Fibroblast of lung (primary cell): ENCODE measurements around the gene CTTN.

ENCODE experiments used
- EZH2 ChIP-seq: IDR thresholded peaks from 2 replicates; pipeline ENCODE4 v1.5.1; 2012; ENCODE audit warnings: low read length, control low read depth, mild to moderate bottlenecking; ENCODE audit errors: missing control alignments
- TF ChIP-seq, protein P1 (sequence below), 2 donors: IDR thresholded peaks in 1 of 2; conservative IDR thresholded peaks in 1 of 2; 1 replicate in 1 of 2; 2 replicates in 1 of 2; pipeline ENCODE4 v1.5.1; 2011 to 2012; ENCODE audit warnings: low read length in 2 of 2, control low read depth in 1 of 2, inconsistent platforms in 1 of 2, low read depth in 1 of 2, mild to moderate bottlenecking in 1 of 2

DNA sequence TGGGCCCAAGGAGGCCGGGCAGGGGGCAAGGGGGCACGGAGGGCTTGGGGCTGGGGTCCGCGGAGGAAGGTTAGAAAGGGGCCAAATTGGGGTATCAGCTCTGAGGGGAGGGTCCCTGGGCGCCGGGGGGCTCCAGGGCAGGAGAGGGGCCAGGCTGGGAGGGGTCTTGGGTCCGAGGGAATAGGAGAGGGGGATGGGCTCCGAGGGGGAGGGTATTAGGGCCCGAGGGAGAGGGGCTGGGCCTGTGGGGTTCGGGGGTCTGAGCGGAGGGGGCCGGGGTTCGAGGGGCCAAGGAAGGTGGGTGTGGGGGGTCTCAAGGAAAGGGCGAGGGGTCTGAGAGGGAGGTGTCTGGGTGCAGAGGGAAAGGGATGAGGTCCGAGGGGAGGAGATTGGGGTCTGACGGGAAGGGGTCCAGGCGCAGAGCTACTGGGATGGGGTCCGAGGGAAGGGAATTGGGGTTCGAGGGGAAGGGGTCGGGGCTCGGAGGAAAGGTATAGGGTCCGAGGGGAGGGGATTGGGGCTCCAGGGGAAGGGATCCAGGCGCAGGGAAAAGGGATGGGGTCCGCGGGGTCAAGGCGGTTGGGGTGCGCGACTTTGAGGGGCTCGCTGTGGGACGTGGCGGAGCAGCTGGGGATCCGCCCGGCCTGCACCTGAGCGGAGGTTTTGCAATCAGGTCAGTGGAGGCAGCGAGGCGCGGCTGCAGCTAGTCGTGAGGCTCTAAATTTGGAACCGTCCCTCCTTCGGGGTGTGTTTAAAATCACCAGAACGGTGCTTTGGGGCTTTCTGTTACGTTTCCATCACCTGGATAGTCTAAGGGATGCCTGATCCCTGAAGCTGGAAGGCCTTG lies 728 bp downstream of the CTTN start:
- TF ChIP-seq EZH2: no peak
- TF ChIP-seq, protein P1, sequence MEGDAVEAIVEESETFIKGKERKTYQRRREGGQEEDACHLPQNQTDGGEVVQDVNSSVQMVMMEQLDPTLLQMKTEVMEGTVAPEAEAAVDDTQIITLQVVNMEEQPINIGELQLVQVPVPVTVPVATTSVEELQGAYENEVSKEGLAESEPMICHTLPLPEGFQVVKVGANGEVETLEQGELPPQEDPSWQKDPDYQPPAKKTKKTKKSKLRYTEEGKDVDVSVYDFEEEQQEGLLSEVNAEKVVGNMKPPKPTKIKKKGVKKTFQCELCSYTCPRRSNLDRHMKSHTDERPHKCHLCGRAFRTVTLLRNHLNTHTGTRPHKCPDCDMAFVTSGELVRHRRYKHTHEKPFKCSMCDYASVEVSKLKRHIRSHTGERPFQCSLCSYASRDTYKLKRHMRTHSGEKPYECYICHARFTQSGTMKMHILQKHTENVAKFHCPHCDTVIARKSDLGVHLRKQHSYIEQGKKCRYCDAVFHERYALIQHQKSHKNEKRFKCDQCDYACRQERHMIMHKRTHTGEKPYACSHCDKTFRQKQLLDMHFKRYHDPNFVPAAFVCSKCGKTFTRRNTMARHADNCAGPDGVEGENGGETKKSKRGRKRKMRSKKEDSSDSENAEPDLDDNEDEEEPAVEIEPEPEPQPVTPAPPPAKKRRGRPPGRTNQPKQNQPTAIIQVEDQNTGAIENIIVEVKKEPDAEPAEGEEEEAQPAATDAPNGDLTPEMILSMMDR (conservative IDR thresholded peaks at IDR 0.05 in 1 of 2, IDR thresholded peaks at IDR 0.05 in 1 of 2; ENCODE audit: low read depth in 1 of 2, low read length in 2 of 2): no peak
